K562 (cell line): ENCODE measurements around the gene TERB1. TPM values are rescaled to one million over a fixed set of nuclear protein-coding genes. Genes with fewer than 3 reads are reported as not detected.

Experiments
- ATAC-seq: fragments of 200-7000 bp; cut with Tn5 transposase; 3 replicates; pipeline ENCODE4 v1.9.1; 2020; ENCODE audit warnings: moderate library complexity
- BruUV-seq: library from RNA; stranded (reverse); fragments of 400-500 nt; replicated peaks from 2 replicates; lab custom pipeline; 2021; lab: Mats Ljungman, UMichigan
- CTCF ChIA-PET: fragments of 300-600 bp; formaldehyde crosslinking; extraction: SDS; loops from one replicate; lab custom pipeline; 2021; ENCODE audit warnings: low intra/inter-chr PET ratio; lab: Yijun Ruan, JAX
- POLR2A ChIA-PET: fragments of 300-600, 350-650 bp; sonication (Branson Sonifier 250); formaldehyde crosslinking; extraction: SDS; loops from one replicate; lab custom pipeline; 2021; ENCODE audit warnings: antibody characterized with exemption, inconsistent platforms; lab: Yijun Ruan, JAX
- DNase-seq, 4 experiments: peaks; one replicate each; pipeline versions ENCODE4 v3.0.0 to v3.0.0-alpha.2; 2011 to 2018; ENCODE audit warnings: low spot score in 3 of 4, mixed read lengths in 3 of 4; ENCODE audit errors: extremely low read depth in 1 of 4
- FAIRE-seq: peaks from 2 replicates; lab custom pipeline; 2011; peaks lifted over from hg19 to GRCh38; lab: Jason Lieb, UNC
- H2AFZ ChIP-seq: 2 replicates; pipeline ENCODE4 v1.6.0; 2011; ENCODE audit warnings: low read depth, low read length, control low read depth, inconsistent platforms
- H3K27ac ChIP-seq: fragments of 200-600 bp; 3 replicates; pipeline ENCODE4 v1.8.0; 2011; ENCODE audit warnings: low read depth, mild to moderate bottlenecking, control low read depth, inconsistent platforms, low read length, moderate library complexity, mixed read lengths; ENCODE audit errors: extremely low read depth
- H3K27me3 ChIP-seq, 2 experiments: fragments of 300-600 bp in 1 of 2; 2 replicates in 1 of 2; 3 replicates in 1 of 2; pipeline versions ENCODE4 v1.6.0 to v1.8.0; 2011; ENCODE audit warnings: inconsistent platforms in 2 of 2, low read length in 2 of 2, mild to moderate bottlenecking in 1 of 2, mixed read lengths in 1 of 2, moderate library complexity in 1 of 2; ENCODE audit not compliant: control insufficient read depth in 2 of 2, insufficient read depth in 2 of 2
- H3K36me3 ChIP-seq: fragments of 300-600 bp; 3 replicates; pipeline ENCODE4 v1.8.0; 2011; ENCODE audit warnings: mild to moderate bottlenecking, low read length, inconsistent platforms; ENCODE audit not compliant: control insufficient read depth, insufficient read depth
- H3K4me1 ChIP-seq, 2 experiments: fragments of 200-600 bp in 1 of 2; replicated peaks in 1 of 2; 2 replicates in 1 of 2; 3 replicates in 1 of 2; pipeline versions ENCODE4 v1.5.1 to v1.8.0; 2011; ENCODE audit warnings: inconsistent platforms in 2 of 2, low read length in 2 of 2, mild to moderate bottlenecking in 1 of 2, mixed read lengths in 1 of 2, moderate library complexity in 1 of 2; ENCODE audit not compliant: control insufficient read depth in 2 of 2, insufficient read depth in 2 of 2
- H3K4me2 ChIP-seq: 2 replicates; pipeline ENCODE4 v1.6.1; 2011; ENCODE audit warnings: low read length, control low read depth, inconsistent platforms, mixed read lengths; ENCODE audit not compliant: insufficient read depth
- H3K4me3 ChIP-seq: fragments of 200-600 bp; sonication (generic), shearing (Covaris generic); 2 replicates; pipeline ENCODE4 v1.5.1; 2016; ENCODE audit warnings: control low read depth, inconsistent platforms
- H3K79me2 ChIP-seq: fragments of 200-600 bp; 3 replicates; pipeline ENCODE4 v1.8.0; 2011; ENCODE audit warnings: low read length, inconsistent platforms; ENCODE audit not compliant: control insufficient read depth, insufficient read depth
- H3K9ac ChIP-seq, 2 experiments: 2 replicates each; pipeline versions ENCODE4 v1.6.0 to v1.6.1; 2011; ENCODE audit warnings: low read depth in 2 of 2, low read length in 2 of 2, control low read depth in 1 of 2, inconsistent platforms in 1 of 2, mild to moderate bottlenecking in 1 of 2, mixed read lengths in 1 of 2; ENCODE audit not compliant: insufficient read depth in 1 of 2
- H3K9me1 ChIP-seq: one replicate; pipeline ENCODE4 v1.6.0; 2011; ENCODE audit warnings: inconsistent platforms, mild to moderate bottlenecking, low read length, moderate library complexity; ENCODE audit not compliant: control insufficient read depth, insufficient read depth
- H3K9me3 ChIP-seq: replicated peaks from 2 replicates; pipeline ENCODE4 v1.5.1; 2011; ENCODE audit warnings: low read depth, low read length, inconsistent platforms; ENCODE audit not compliant: control insufficient read depth, insufficient read depth
- H4K20me1 ChIP-seq: replicated peaks from 2 replicates; pipeline ENCODE4 v1.6.1; 2011; ENCODE audit warnings: low read length, inconsistent platforms, mixed read lengths; ENCODE audit not compliant: control insufficient read depth, insufficient read depth
- BHLHE40 ChIP-seq: IDR thresholded peaks from 2 replicates; pipeline ENCODE4 v1.6.1; 2011; ENCODE audit warnings: low read length, improper control_type of control experiment
- CTCF ChIP-seq, 3 experiments: IDR thresholded peaks in 2 of 3; conservative IDR thresholded peaks in 1 of 3; 2 replicates each; pipeline ENCODE4 v1.5.1; 2011 to 2012; ENCODE audit warnings: low read length in 3 of 3, mild to moderate bottlenecking in 3 of 3, control low read depth in 2 of 3, improper control_type of control experiment in 1 of 3, inconsistent platforms in 1 of 3, low read depth in 1 of 3, mixed read lengths in 1 of 3, moderate library complexity in 1 of 3; ENCODE audit not compliant: insufficient read depth in 2 of 3
- CTCFL ChIP-seq: IDR thresholded peaks from 2 replicates; pipeline ENCODE4 v1.6.1; 2011; ENCODE audit warnings: borderline replicate concordance, low read depth, mild to moderate bottlenecking, moderate library complexity, low read length; ENCODE audit not compliant: insufficient read depth, poor library complexity, severe bottlenecking
- KLF16 ChIP-seq: IDR thresholded peaks from 2 replicates; pipeline ENCODE4 v1.6.1; 2016; ENCODE audit warnings: antibody characterized with exemption
- MAZ ChIP-seq, 2 experiments: fragments of 450-650 bp in 1 of 2; sonication (generic) in 1 of 2; formaldehyde crosslinking; IDR thresholded peaks in 1 of 2; conservative IDR thresholded peaks in 1 of 2; 2 replicates each; pipeline versions ENCODE4 v1.4.0 to v1.5.0; 2020; ENCODE audit warnings: mild to moderate bottlenecking in 1 of 2, missing genetic modification reagents in 1 of 2
- NFYB ChIP-seq: IDR thresholded peaks from 2 replicates; pipeline ENCODE4 v1.6.1; 2011; ENCODE audit warnings: mild to moderate bottlenecking, moderate library complexity; ENCODE audit not compliant: insufficient read length; ENCODE audit errors: extremely low read depth
- SMC3 ChIP-seq: conservative IDR thresholded peaks from 2 replicates; pipeline ENCODE4 v1.6.1; 2011; ENCODE audit warnings: low read depth, low read length, improper control_type of control experiment; ENCODE audit not compliant: insufficient read depth
- WGBS: fragments of 100-300 bp; shearing (Covaris generic); methylation state at CpG from one replicate; pipeline ENCODE4 v1.1.6; 2016; ENCODE audit warnings: low coverage, mixed read lengths; ENCODE audit not compliant: insufficient coverage; ENCODE audit errors: missing lambda C conversion rate; 5-methylcytosine and 5-hydroxymethylcytosine counted together
- in situ Hi-C: fragments of 300-500 bp; cut with MboI; formaldehyde crosslinking; loops from 4 replicates; pipeline ENCODE4 v1.15.0; 2018; ENCODE audit warnings: inconsistent platforms, mixed read lengths
- intact Hi-C: fragments of 100-400 bp; cut with micrococcal nuclease; formaldehyde crosslinking; loops from 2 replicates; pipeline ENCODE4 v1.14.2; 2022
- polyA plus RNA-seq, 8 experiments: library from polyadenylated mRNA; depleted of rRNA in 4 of 8; stranded (reverse) in 5 of 8; unstranded in 3 of 8; fragments of >200 nt; fragmentation: Nextera tagmentation in 2 of 8; fragmentation: Illumina TruSeq in 1 of 8; extraction: Ambion mirVana in 2 of 8; extraction: Trizol in 1 of 8; gene quantifications; 2 replicates each; pipeline versions ENCODE4 v1.2.1 to v1.2.3, GENCODE V29; 2011 to 2014; ENCODE audit warnings: inconsistent platforms in 1 of 8, missing spikeins in 1 of 8
- total RNA-seq, 7 experiments: library from RNA; depleted of rRNA in 6 of 7; stranded (reverse); fragments of >200 nt in 6 of 7; fragmentation: Illumina TruSeq in 2 of 7; extraction: Trizol in 2 of 7; gene quantifications; 2 replicates each; pipeline versions ENCODE4 v1.2.1 to v1.2.3, GENCODE V29; 2011 to 2021; ENCODE audit warnings: low replicate concordance in 1 of 7
- TF ChIP-seq, protein P1 (sequence below): fragments of 450-650 bp; IDR thresholded peaks from 2 replicates; pipeline ENCODE4 v1.6.1; 2016

The TERB1 gene
- total and polyA plus RNA-seq, 9 of the 15 experiments (the other 6 are each of a cell fraction or from before 2014, with no cell fraction given) = not detected

GRCh38 chr16:66740010-66740409 is 61.4 kb downstream of the TERB1 start:
- peak overlapping the region; percentile 52 for H3K4me2 ChIP-seq
- H3K9me1 ChIP-seq = no peaks in the 10 kb centered on the region
- DNase-seq = peak; percentile 56 to 73 (median 67)
- no peaks in the 10 kb centered on the region for H3K9me3 ChIP-seq
- no TSS peak for BruUV-seq
- intact Hi-C loops (loop anchor here (5.0 kb wide), 1 partner anchor 78 kb away; no protein-coding TSS in a partner anchor), in situ Hi-C loops (no loop called here)
- peak overlapping the region; percentile 43; the same call in 1 of the 3 replicates for H3K27ac ChIP-seq
- FAIRE-seq = peak; percentile 69
- H3K27me3 ChIP-seq = no peaks in the 10 kb centered on the region
- 7% methylated on average over 2 of the region's 2 CpGs for WGBS
- H3K79me2 ChIP-seq = peaks cover 40% of the 10 kb centered on the region
- ChIA-PET POLR2A (interaction anchor here (0.6 to 5.1 kb wide), 8 partner anchors 8 to 324 kb away, joined by 3 to 33 read pairs (median 4); partner anchors contain the start of gene DYNC1LI2), CTCF (interaction anchor here (0.6 kb wide), 1 partner anchor 334 kb away, joined by 3 read pairs; no protein-coding TSS in a partner anchor)
- H2AFZ ChIP-seq = no peak overlapping the region
- peaks cover 12 to 24% of the 10 kb centered on the region in 2 experiments; a peak in 4 of 5 replicates for H3K4me1 ChIP-seq
- peak; percentile 80 for ATAC-seq
- H3K4me3 ChIP-seq = no peak overlapping the region
- H3K9ac ChIP-seq = no peak overlapping the region
- peaks cover 94% of the 10 kb centered on the region for H3K36me3 ChIP-seq
- H4K20me1 ChIP-seq = no peaks in the 10 kb centered on the region; the same call in 1 of the 2 replicates
- TF ChIP-seq CTCF (IDR thresholded peaks at IDR 0.05 in 2 of 3, conservative IDR thresholded peaks at IDR 0.05 in 1 of 3; ENCODE audit: insufficient read depth in 2 of 3, low read depth in 1 of 3, low read length in 3 of 3) (peak; percentile 59 to 72 (median 67); a peak in 5 of 6 replicates), SMC3 (0 out of 2 replicates have a peak, but pooled peaks have one; percentile 28), CTCFL (peak; percentile 60), BHLHE40 (no peak), KLF16 (0 out of 2 replicates have a peak, but pooled peaks have one; percentile 18), MAZ (CRISPR knock-in tag; conservative IDR thresholded peaks at IDR 0.05 in 1 of 2, IDR thresholded peaks at IDR 0.05 in 1 of 2) (0 out of 4 replicates have a peak, but pooled peaks of 1 of the 2 experiments have one; percentile 31), NFYB (no peak)
- TF ChIP-seq, protein P1, sequence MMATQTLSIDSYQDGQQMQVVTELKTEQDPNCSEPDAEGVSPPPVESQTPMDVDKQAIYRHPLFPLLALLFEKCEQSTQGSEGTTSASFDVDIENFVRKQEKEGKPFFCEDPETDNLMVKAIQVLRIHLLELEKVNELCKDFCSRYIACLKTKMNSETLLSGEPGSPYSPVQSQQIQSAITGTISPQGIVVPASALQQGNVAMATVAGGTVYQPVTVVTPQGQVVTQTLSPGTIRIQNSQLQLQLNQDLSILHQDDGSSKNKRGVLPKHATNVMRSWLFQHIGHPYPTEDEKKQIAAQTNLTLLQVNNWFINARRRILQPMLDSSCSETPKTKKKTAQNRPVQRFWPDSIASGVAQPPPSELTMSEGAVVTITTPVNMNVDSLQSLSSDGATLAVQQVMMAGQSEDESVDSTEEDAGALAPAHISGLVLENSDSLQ = peak; percentile 11; the same call in 1 of the 2 replicates
